Upper lobe of left lung (tissue), 6 donors: Measurements from ENCODE around the gene PTPRR. TPM values are rescaled to one million over a fixed set of nuclear protein-coding genes. Genes with fewer than 3 reads are reported as not detected.

Experiments
- ATAC-seq, 2 donors: fragments of 200-7000 bp; cut with Tn5 transposase; one replicate each; pipeline ENCODE4 v1.9.1; 2022; ENCODE audit warnings: mild to moderate bottlenecking in 2 of 2, moderate library complexity in 2 of 2; ENCODE audit not compliant: low FRiP score in 2 of 2
- DNase-seq, 2 donors: peaks; one replicate each; pipeline ENCODE4 v3.0.0-alpha.2; 2019 to 2020
- H3K27ac ChIP-seq, 4 donors: fragments of 200-600 bp; sonication (generic); one replicate each; pipeline ENCODE4 v1.5.1; 2016 to 2019
- H3K27me3 ChIP-seq, 4 donors: fragments of 200-600 bp; sonication (generic); one replicate each; pipeline ENCODE4 v1.5.1; 2017 to 2019
- H3K36me3 ChIP-seq, 4 donors: fragments of 200-600 bp; sonication (generic); one replicate each; pipeline ENCODE4 v1.5.1; 2016 to 2019
- H3K4me1 ChIP-seq, 4 donors: fragments of 200-600 bp; sonication (generic); one replicate each; pipeline ENCODE4 v1.5.1; 2018 to 2019
- H3K4me3 ChIP-seq, 4 donors: fragments of 200-600 bp; sonication (generic); one replicate each; pipeline ENCODE4 v1.5.1; 2017 to 2019; ENCODE audit warnings: mild to moderate bottlenecking in 2 of 4, moderate library complexity in 1 of 4
- H3K9me3 ChIP-seq, 4 donors: fragments of 200-600 bp; sonication (generic); one replicate each; pipeline ENCODE4 v1.5.1; 2018 to 2019
- EP300 ChIP-seq, 4 donors: sonication (generic); formaldehyde crosslinking; IDR thresholded peaks; one replicate each; pipeline ENCODE4 v1.5.1; 2017; ENCODE audit warnings: antibody characterized with exemption in 4 of 4, control low read depth in 2 of 4
- POLR2A ChIP-seq, 4 donors: fragments of 450-650 bp; IDR thresholded peaks; one replicate each; pipeline ENCODE4 v1.5.1; 2016 to 2017; ENCODE audit warnings: antibody characterized with exemption in 4 of 4, mild to moderate bottlenecking in 2 of 4
- POLR2AphosphoS5 ChIP-seq, 2 donors: sonication (generic); formaldehyde crosslinking; IDR thresholded peaks; one replicate each; pipeline ENCODE4 v1.5.1; 2017; ENCODE audit warnings: antibody characterized with exemption in 2 of 2
- WGBS, 2 donors: methylation state at CpG; one replicate each; pipeline ENCODE4 v1.1.5; 2017 to 2018; 5-methylcytosine and 5-hydroxymethylcytosine counted together
- total RNA-seq, 6 donors: library from RNA; depleted of rRNA in 4 of 6; stranded (reverse); fragments of >200 nt in 4 of 6; gene quantifications; one replicate each; pipeline versions ENCODE4 v1.1.0 to v1.2.1, GENCODE V29; 2016 to 2021
- TF ChIP-seq, protein P1 (sequence below), 6 experiments: fragments of 450-650 bp in 4 of 6; fragments of 200-600 bp in 2 of 6; sonication (generic) in 2 of 6; IDR thresholded peaks; one replicate each; pipeline ENCODE4 v1.5.1; 2016 to 2019; ENCODE audit warnings: antibody characterized with exemption in 6 of 6
- donor health status: DM: no; HTN: no; CAD: no; lungs with moderate emphysema.
- donor health status: DM: no; HTN: yes; CAD: no; lungs with severe emphysema.

The PTPRR gene
- total RNA-seq, 6 donors from 2014 or later, result 0.30 to 2.7 (median 0.79) TPM; not detected in 1

DNA sequence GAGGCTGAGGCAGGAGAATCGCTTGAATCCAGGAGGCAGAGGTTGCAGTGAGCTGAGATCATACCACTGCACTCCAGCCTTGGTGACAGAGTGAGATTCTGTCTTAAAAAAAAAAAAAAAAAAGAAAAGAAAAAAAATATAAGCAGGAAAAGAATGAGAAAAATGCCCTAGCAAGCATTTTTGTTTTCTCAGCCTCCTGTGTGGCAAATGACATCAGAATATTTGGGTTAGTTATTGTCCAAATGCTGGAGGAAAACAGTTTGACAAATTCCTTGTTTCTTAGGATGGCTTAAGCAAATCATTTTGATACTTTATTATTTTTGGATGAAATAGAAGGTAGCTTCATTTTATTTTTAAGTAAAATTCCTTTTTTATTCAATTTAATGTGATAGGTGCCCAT is 7.5 kb upstream of the PTPRR start:
- TF ChIP-seq, protein P1, sequence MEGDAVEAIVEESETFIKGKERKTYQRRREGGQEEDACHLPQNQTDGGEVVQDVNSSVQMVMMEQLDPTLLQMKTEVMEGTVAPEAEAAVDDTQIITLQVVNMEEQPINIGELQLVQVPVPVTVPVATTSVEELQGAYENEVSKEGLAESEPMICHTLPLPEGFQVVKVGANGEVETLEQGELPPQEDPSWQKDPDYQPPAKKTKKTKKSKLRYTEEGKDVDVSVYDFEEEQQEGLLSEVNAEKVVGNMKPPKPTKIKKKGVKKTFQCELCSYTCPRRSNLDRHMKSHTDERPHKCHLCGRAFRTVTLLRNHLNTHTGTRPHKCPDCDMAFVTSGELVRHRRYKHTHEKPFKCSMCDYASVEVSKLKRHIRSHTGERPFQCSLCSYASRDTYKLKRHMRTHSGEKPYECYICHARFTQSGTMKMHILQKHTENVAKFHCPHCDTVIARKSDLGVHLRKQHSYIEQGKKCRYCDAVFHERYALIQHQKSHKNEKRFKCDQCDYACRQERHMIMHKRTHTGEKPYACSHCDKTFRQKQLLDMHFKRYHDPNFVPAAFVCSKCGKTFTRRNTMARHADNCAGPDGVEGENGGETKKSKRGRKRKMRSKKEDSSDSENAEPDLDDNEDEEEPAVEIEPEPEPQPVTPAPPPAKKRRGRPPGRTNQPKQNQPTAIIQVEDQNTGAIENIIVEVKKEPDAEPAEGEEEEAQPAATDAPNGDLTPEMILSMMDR (IDR thresholded peaks at IDR 0.05), result no peak
- TF ChIP-seq EP300 (IDR thresholded peaks at IDR 0.05) (no peak), POLR2AphosphoS5 (IDR thresholded peaks at IDR 0.05) (no peak), POLR2A (IDR thresholded peaks at IDR 0.05) (no peak)
- whole genome bisulfite sequencing, 2 donors, result 90 to 100% methylated on average over 1 of the region's 1 CpG
- ATAC-seq, result no peak
- DNase-seq, result no peak
- Histone ChIP-seq H3K36me3 (no peaks in the 10 kb centered on the region), H3K27me3 (no peaks in the 10 kb centered on the region), H3K27ac (no peak overlapping the region), H3K4me3 (no peak overlapping the region), H3K9me3 (no peaks in the 10 kb centered on the region), H3K4me1 (no peaks in the 10 kb centered on the region)

DNA sequence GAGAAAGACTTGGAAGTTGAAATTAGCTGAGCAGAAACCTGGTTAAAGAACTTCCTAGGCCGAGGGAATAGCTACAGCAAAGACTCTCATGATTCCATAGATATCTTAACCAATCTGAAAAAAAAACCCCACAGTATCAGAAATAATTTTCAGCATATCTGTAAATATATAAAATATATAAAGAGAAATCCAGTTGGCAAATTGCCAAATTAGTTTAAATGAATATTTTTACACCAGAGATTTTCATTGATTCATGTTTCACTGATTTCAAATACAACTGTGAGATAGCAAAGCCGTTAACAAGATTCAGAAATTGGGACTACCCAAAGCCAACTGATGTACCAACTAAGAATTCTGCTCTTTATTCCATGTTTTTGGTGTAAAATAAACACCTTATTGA is 6.8 kb upstream of the PTPRR start:
- no peak for DNase-seq
- no peaks in the 10 kb centered on the region for H3K36me3 ChIP-seq
- TF ChIP-seq, protein P1 (IDR thresholded peaks at IDR 0.05), result no peak
- TF ChIP-seq POLR2AphosphoS5 (IDR thresholded peaks at IDR 0.05) (no peak), EP300 (IDR thresholded peaks at IDR 0.05) (no peak), POLR2A (IDR thresholded peaks at IDR 0.05) (no peak)
- no peaks in the 10 kb centered on the region for H3K4me1 ChIP-seq
- 87 to 93% methylated on average over 2 of the region's 2 CpGs for WGBS, 2 donors
- H3K4me3 ChIP-seq, result no peak overlapping the region
- no peak overlapping the region for H3K27ac ChIP-seq
- H3K9me3 ChIP-seq, result no peaks in the 10 kb centered on the region
- no peak for ATAC-seq
- no peaks in the 10 kb centered on the region for H3K27me3 ChIP-seq

DNA sequence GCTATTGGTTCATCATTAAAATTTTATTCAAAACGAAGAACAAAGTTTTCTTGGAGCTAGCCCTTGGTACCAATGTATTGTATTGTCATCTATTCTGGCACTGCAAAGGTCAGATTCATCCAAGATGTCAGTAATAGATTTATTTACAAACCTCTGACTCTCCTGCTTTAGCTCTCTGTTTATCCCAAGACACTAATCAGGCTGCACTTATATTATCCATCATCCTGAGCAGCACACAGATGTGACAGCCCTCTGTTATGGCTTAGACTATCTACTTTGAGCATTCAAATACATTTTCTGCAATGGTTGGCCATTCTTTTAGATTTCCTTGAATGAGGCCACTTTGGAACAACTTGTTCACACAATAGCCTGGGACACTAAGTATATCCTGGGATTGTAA is 5.0 kb upstream of the PTPRR start:
- no peak overlapping the region for H3K27ac ChIP-seq
- H3K4me1 ChIP-seq, result peaks cover 0 to 2% (median under 1%) of the 10 kb centered on the region in 4 donors
- no peaks in the 10 kb centered on the region for H3K36me3 ChIP-seq
- TF ChIP-seq, protein P1 (IDR thresholded peaks at IDR 0.05), result no peak
- TF ChIP-seq EP300 (IDR thresholded peaks at IDR 0.05), result no peak
- no peak for TF ChIP-seq POLR2AphosphoS5 (IDR thresholded peaks at IDR 0.05)
- no peak for TF ChIP-seq POLR2A (IDR thresholded peaks at IDR 0.05)
- no peaks in the 10 kb centered on the region for H3K9me3 ChIP-seq
- 53 to 57% methylated on average over 1 of the region's 1 CpG for WGBS, 2 donors
- no peak overlapping the region for H3K4me3 ChIP-seq
- ATAC-seq (no peak), DNase-seq (no peak)
- H3K27me3 ChIP-seq, result no peaks in the 10 kb centered on the region

DNA sequence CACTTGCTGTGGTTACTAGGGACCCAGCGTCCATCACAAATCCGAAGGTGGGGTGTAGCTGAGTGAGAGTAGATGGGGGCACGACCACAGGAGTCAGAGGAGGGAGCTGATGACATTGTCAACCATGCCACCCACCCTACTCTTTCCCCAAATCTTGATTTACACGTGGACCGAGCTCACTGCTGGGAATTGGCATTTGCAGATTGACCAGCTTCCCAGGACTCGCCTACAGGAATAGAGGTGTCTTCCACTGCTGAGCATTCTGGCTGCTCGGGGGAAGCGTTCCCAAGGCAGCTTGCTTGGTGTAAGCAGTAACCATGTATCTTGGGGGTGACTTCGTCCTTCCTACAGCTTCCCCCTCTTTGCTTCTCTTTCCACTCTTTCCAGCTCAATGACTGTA is 353 bp upstream of the PTPRR start:
- no peak for ATAC-seq
- no peak overlapping the region for H3K4me3 ChIP-seq
- no peak overlapping the region for H3K27ac ChIP-seq
- peaks cover 0 to 7% (median 4%) of the 10 kb centered on the region in 4 donors for H3K4me1 ChIP-seq
- no peaks in the 10 kb centered on the region for H3K27me3 ChIP-seq
- no peaks in the 10 kb centered on the region for H3K9me3 ChIP-seq
- no peaks in the 10 kb centered on the region for H3K36me3 ChIP-seq
- DNase-seq, result no peak
- TF ChIP-seq, protein P1 (IDR thresholded peaks at IDR 0.05), result no peak
- TF ChIP-seq POLR2AphosphoS5 (IDR thresholded peaks at IDR 0.05), result no peak
- no peak for TF ChIP-seq POLR2A (IDR thresholded peaks at IDR 0.05)
- TF ChIP-seq EP300 (IDR thresholded peaks at IDR 0.05), result no peak
- WGBS, 2 donors, result 23 to 24% methylated on average over 9 of the region's 9 CpGs

DNA sequence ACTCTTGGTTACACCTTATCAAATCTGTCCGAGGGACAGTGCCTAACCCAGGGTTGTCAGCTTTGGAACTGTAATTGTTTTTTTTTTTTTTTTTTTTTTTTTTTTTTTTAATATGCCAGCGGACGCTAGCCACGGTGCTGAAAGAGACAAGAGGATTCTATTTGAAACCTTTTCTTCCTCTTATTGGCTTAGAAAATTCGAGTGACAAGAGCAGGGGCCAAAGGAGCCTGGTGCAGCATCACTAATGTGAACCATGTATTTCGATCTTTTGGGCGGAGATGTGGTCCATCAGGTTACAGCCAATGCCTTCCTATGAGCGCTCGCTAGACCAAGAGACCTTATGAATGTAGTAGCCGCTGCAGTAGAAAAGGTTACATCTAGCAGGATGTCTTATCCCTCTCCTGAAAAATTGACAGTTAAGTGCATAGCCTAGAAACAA is 922 bp downstream of the PTPRR start:
- peaks cover 0 to 7% (median 4%) of the 10 kb centered on the region in 4 donors for H3K4me1 ChIP-seq
- H3K27me3 ChIP-seq, result no peaks in the 10 kb centered on the region
- no peaks in the 10 kb centered on the region for H3K36me3 ChIP-seq
- no peaks in the 10 kb centered on the region for H3K9me3 ChIP-seq
- no peak for TF ChIP-seq EP300 (IDR thresholded peaks at IDR 0.05)
- no peak for TF ChIP-seq POLR2AphosphoS5 (IDR thresholded peaks at IDR 0.05)
- TF ChIP-seq, protein P1 (IDR thresholded peaks at IDR 0.05), result no peak
- TF ChIP-seq POLR2A (IDR thresholded peaks at IDR 0.05), result no peak
- no peak overlapping the region for H3K27ac ChIP-seq
- DNase-seq (no peak), ATAC-seq (no peak)
- 16 to 24% methylated on average over 10 of the region's 10 CpGs for WGBS, 2 donors
- no peak overlapping the region for H3K4me3 ChIP-seq
